ENCODE data around the gene TRPM2.

- TF ChIP-seq CTCF (IDR thresholded peaks at IDR 0.05; ENCODE audit: extremely low read depth in 1 of 2, insufficient read depth in 1 of 2, low read depth in 1 of 2, low read length in 2 of 2) (no peak), GATA2 (IDR thresholded peaks at IDR 0.05; ENCODE audit: insufficient read depth, insufficient read length, low read depth, low read length) (no peak), EZH2 (IDR thresholded peaks at IDR 0.05; ENCODE audit: borderline replicate concordance, low read depth, low read length, severe bottlenecking) (no peak), POLR2AphosphoS5 (IDR thresholded peaks at IDR 0.05; ENCODE audit: insufficient read depth, low read depth, low read length) (no peak), POLR2A (IDR thresholded peaks at IDR 0.05; ENCODE audit: low read depth, low read length) (no peak), MAX (IDR thresholded peaks at IDR 0.05; ENCODE audit: insufficient read depth, insufficient read length) (no peak), MYC (IDR thresholded peaks at IDR 0.05; ENCODE audit: low read depth, low read length) (no peak)
These were observed 28.5 kb downstream of the TRPM2 start for GRCh38 chr21:44381874-44382273.

Data from endothelial cell of umbilical vein (primary cell).